Mucosa of stomach (tissue), 1 donor: Measurements from ENCODE around the gene CCDC87.

Experiments used
- H3K27me3 ChIP-seq: one replicate; pipeline ENCODE4 v1.7.0; 2013; ENCODE audit warnings: mild to moderate bottlenecking, low read length; ENCODE audit not compliant: control insufficient read depth, insufficient read depth
- H3K36me3 ChIP-seq: one replicate; pipeline ENCODE4 v1.7.0; 2013; ENCODE audit warnings: low read length; ENCODE audit not compliant: control insufficient read depth, insufficient read depth
- H3K4me1 ChIP-seq: one replicate; pipeline ENCODE4 v1.7.0; 2013; ENCODE audit warnings: mild to moderate bottlenecking, low read length; ENCODE audit not compliant: control insufficient read depth, insufficient read depth
- H3K4me3 ChIP-seq: one replicate; pipeline ENCODE4 v1.7.0; 2013; ENCODE audit warnings: low read length
- H3K9ac ChIP-seq: one replicate; pipeline ENCODE4 v1.7.0; 2013; ENCODE audit warnings: mild to moderate bottlenecking, low read length, moderate library complexity
- H3K9me3 ChIP-seq: one replicate; pipeline ENCODE4 v1.7.0; 2013; ENCODE audit warnings: mild to moderate bottlenecking, low read length, moderate library complexity; ENCODE audit not compliant: control insufficient read depth
- donor health status: Pancreatic carcinoma.

CCDC87 gene

GRCh38 chr11:66556086-66556485, 36.8 kb downstream of the CCDC87 start:
- Histone ChIP-seq H3K27me3 (peaks cover 29% of the 10 kb centered on the region), H3K36me3 (no peaks in the 10 kb centered on the region), H3K9ac (no peak overlapping the region), H3K4me1 (no peaks in the 10 kb centered on the region), H3K9me3 (no peaks in the 10 kb centered on the region), H3K4me3 (no peak overlapping the region)

GRCh38 chr11:66555416-66555815, 37.4 kb downstream of the CCDC87 start:
- Histone ChIP-seq H3K9me3 (no peaks in the 10 kb centered on the region), H3K9ac (no peak overlapping the region), H3K36me3 (no peaks in the 10 kb centered on the region), H3K4me3 (no peak overlapping the region), H3K4me1 (no peaks in the 10 kb centered on the region), H3K27me3 (peaks cover 29% of the 10 kb centered on the region)

DNA sequence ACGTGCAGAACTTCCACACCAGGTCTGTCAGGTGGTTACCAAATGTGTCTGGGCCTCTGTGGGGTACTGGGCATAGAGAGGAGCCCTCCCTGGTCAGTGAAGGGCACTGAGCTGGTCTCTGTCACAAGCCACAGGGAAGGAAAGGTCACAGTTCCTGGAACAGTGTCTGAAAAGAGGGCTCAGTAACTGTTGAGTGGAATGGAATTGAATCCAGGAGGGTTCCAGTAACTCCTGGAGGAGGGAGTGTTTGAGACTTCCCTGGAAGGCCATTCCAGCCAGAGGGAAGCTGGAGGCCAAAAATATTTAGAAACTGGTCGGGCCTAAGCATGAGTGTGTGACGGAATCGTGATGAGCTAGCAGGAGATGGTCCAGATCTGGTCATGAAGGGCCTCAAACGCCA, 38.3 kb downstream of the CCDC87 start:
- peaks cover 29% of the 10 kb centered on the region for H3K27me3 ChIP-seq
- no peaks in the 10 kb centered on the region for H3K36me3 ChIP-seq
- no peak overlapping the region for H3K9ac ChIP-seq
- H3K9me3 ChIP-seq = no peaks in the 10 kb centered on the region
- no peak overlapping the region for H3K4me3 ChIP-seq
- H3K4me1 ChIP-seq = no peaks in the 10 kb centered on the region

DNA sequence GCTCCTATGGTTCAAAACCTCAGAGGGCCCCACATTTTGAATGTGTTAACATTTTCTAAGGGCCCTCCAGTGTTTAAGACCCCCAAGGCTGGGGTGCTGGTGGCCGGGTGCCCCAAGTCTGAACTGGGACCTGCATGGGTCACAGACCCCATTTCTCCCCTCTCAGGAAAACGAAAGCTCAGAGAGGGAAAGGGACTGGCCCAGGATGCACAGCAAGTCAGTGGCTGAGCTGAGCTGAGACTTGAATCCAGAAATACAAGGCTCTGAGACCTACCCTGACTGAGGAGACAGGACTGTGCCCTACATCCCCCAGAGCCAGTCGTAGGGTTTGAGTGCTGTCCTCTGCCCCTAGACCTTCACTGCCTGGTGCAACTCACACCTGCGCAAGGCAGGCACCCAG, 42.0 kb downstream of the CCDC87 start:
- no peak overlapping the region for H3K9ac ChIP-seq
- H3K36me3 ChIP-seq = no peaks in the 10 kb centered on the region
- H3K4me3 ChIP-seq = no peak overlapping the region
- H3K4me1 ChIP-seq = peaks cover 7% of the 10 kb centered on the region
- H3K9me3 ChIP-seq = no peaks in the 10 kb centered on the region
- H3K27me3 ChIP-seq = peaks cover 20% of the 10 kb centered on the region

GRCh38 chr11:66549696-66550095, 43.2 kb downstream of the CCDC87 start:
- peaks cover 7% of the 10 kb centered on the region for H3K4me1 ChIP-seq
- no peak overlapping the region for H3K4me3 ChIP-seq
- H3K9ac ChIP-seq = no peak overlapping the region
- H3K36me3 ChIP-seq = no peaks in the 10 kb centered on the region
- no peaks in the 10 kb centered on the region for H3K9me3 ChIP-seq
- peaks cover 11% of the 10 kb centered on the region for H3K27me3 ChIP-seq

DNA sequence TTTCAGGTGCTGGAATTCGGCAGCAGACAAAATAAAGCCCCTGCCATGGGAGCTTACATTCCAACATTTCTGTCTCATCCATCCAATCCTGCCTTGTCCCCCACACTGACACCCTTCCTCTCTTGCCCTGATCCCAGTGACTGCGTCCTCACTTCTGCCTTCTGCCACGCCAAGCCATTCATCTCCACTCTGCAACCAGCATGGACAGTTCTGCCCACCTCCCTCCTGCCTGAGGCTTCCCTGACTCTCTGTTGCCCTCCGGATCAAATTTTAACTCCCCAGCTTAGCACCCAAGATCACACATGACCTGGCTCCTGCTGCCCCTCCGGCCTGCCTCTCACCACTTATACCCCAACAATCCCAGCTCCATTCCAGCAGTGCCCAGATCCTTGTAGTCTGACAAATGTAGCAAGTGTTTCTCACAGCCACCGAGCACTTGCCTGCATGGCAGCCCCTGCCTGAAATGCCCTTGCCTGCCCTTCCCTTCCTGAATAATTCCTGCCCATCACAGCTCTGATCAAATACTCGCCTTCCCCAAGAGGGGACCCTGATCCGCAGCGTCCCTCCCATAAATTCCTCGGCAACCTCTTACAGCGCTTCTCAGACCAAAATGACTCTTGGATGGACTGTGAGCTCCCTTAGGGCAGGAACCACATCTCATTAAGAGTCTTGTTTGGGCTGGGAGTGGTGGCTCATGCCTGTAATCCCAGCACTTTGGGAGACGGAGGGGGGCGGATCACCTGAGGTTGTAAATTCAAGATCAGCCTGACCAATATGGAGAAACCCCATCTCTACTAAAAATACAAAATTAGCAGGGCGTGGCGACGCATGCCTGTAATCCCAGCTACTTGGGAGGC, 43.9 kb downstream of the CCDC87 start:
- Histone ChIP-seq H3K9me3 (no peaks in the 10 kb centered on the region), H3K36me3 (no peaks in the 10 kb centered on the region), H3K27me3 (peaks cover 11% of the 10 kb centered on the region), H3K4me3 (no peak overlapping the region), H3K9ac (no peak overlapping the region), H3K4me1 (peaks cover 11% of the 10 kb centered on the region)

DNA sequence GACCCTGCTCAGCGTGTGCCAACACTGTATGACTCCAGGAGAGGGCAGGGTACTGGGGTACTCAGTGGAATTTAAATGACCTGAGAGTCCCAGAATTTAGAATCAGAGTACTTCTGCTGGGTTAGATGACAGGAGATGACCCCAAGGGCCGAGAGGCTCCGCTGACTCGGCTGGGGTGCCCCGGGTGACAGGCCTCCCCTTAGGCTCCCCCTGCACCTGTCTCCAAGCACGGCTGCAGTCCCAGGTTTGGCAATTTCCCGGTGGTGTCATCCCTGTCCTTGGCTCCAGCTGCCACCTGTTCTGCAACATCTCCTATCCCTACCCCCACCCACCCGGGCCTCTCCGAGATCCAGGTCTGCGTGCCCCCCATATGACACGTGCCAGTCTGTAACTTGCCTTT, 44.8 kb downstream of the CCDC87 start:
- Histone ChIP-seq H3K4me3 (no peak overlapping the region), H3K36me3 (no peaks in the 10 kb centered on the region), H3K4me1 (peaks cover 12% of the 10 kb centered on the region), H3K9me3 (no peaks in the 10 kb centered on the region), H3K27me3 (peaks cover 11% of the 10 kb centered on the region), H3K9ac (no peak overlapping the region)

- Histone ChIP-seq H3K27me3 (peaks cover 11% of the 10 kb centered on the region), H3K4me3 (no peak overlapping the region), H3K9ac (no peak overlapping the region), H3K9me3 (no peaks in the 10 kb centered on the region), H3K36me3 (no peaks in the 10 kb centered on the region), H3K4me1 (peaks cover 12% of the 10 kb centered on the region)
Measured at GRCh38 chr11:66547662-66548009, 45.2 kb downstream of the CCDC87 start.

DNA sequence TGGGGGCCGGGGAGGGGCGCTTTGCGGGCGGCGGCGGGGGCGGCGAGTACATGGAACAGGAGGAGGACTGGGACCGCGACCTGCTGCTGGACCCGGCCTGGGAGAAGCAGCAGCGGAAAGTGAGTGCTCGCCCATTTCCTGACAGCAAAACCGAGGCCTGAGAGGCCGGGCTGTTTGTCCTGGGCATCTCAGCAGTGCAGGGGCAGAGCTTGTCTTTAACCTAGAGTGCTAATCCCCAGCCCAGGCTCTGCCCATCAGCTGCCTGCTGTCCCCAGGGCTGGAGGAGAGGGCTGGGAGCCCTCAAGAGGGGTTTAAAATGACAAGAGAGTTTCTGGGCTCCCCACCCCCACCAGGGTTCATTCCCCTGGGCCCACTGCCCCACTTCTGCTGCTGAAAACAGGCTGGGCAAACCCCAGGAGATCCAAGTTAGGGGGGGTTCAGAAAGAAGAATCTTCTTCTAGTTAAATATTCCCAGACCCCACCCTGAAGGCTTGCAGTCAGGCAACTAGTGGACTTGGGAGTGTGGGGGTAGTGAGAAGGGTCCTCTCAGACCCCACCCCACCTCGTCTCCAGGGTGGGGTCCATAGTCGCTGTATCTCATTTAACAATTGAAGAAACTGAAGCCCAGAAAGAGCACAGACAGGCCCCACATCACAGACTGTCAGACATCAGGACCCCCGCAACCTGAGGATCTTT, 45.7 kb downstream of the CCDC87 start:
- peaks cover 11% of the 10 kb centered on the region for H3K27me3 ChIP-seq
- no peaks in the 10 kb centered on the region for H3K9me3 ChIP-seq
- no peak overlapping the region for H3K9ac ChIP-seq
- H3K4me1 ChIP-seq = peaks cover 12% of the 10 kb centered on the region
- no peak overlapping the region for H3K4me3 ChIP-seq
- no peaks in the 10 kb centered on the region for H3K36me3 ChIP-seq

DNA sequence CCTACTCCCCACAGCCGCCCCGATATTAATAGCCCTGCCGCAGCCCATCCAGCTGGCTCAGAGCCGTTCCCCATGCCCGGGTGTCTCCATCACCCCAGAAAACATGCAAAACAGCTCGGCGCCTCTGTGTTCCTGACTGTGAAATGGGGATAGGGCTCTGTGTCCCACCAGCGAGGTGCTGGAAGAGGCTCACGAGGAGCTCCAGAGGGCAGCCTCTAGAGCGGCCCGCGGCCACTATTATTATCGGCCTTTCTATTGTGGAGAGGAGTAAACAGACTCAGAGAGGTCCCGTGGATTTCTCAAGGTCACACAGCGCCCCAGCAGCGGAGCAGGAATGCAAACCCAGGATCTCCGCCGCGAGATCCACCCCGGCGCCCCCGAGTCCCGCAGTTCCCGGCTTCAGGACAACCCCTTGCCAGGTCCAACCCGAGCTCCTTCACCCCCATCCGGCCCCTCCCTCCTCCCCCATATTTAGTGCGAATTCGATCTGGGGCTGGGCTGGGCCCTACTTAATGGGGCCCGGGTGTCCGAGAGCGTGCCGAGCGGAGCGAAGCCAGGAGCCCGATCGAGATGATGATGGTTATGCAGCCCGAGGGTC, 46.4 kb downstream of the CCDC87 start, which contains the start of gene ACTN3:
ACTN3 (plus strand) TSS at position 536 of the 598 bp plus-strand sequence; CDS start at position 571, 35 bp downstream.
- peaks cover 11% of the 10 kb centered on the region for H3K27me3 ChIP-seq
- H3K4me3 ChIP-seq = peak within 1 kb of the TSS; percentile 61
- no peaks in the 10 kb centered on the region for H3K36me3 ChIP-seq
- no peaks in the 10 kb centered on the region for H3K9me3 ChIP-seq
- H3K4me1 ChIP-seq = peaks cover 12% of the 10 kb centered on the region
- H3K9ac ChIP-seq = peak within 1 kb of the TSS; percentile 79

DNA sequence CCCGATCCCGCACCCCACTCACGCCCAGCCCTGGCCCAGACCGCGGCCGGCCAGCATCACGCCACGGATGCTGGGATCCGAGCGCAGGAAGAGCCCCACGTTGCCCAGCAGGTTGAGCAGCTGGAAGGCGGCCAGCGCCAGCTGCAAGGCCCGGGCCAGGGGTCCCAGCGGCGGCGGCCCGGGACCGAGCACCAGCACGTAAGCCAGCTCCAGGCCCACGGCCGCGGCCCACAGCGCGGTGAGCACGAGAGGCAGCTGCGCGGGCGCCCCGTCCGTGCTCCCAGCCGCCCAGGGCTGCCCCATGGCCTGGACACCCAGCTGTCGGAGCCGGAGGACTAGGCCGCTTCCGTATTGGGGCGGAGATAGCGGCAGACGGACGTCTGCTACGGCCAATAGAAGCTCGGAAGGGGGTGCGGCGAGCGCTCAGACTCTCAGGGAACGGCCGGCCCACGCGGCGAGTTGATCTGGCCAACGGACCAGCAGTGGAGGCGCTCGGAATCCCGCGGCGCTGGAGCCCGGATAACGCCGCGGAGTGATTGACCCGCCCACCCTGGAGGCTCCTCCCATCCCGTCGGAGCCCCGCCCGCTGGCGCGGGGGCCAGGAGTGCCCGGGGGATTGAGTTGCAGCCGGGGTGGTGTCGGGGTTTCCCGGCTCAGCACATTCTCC, 47.0 kb downstream of the CCDC87 start, which contains the start of gene ZDHHC24:
ZDHHC24 (minus strand) TSS at position 348 of the 667 bp plus-strand sequence; CDS start at position 303, 45 bp downstream.
- Histone ChIP-seq H3K27me3 (peaks cover 11% of the 10 kb centered on the region), H3K4me3 (peak within 1 kb of the TSS; percentile 61), H3K36me3 (no peaks in the 10 kb centered on the region), H3K9me3 (no peaks in the 10 kb centered on the region), H3K4me1 (peaks cover 12% of the 10 kb centered on the region), H3K9ac (peak within 1 kb of the TSS; percentile 79)
